Keratinocyte (primary cell): ENCODE data around the gene MYH9. TPM values are rescaled to one million over a fixed set of nuclear protein-coding genes. Genes with fewer than 3 reads are reported as not detected.

ENCODE experiments used
- DNase-seq: peaks from one replicate; pipeline ENCODE4 v3.0.0-alpha.2; 2011; ENCODE audit warnings: low read depth, missing footprints, low spot score
- FAIRE-seq: peaks from 2 replicates; lab custom pipeline; 2011; peaks lifted over from hg19 to GRCh38; lab: Jason Lieb, UNC
- H2AFZ ChIP-seq: 2 replicates; pipeline ENCODE4 v1.6.0; 2012; ENCODE audit warnings: low read length, control low read depth, inconsistent platforms; ENCODE audit not compliant: control insufficient read depth
- H3K27ac ChIP-seq: 2 replicates; pipeline ENCODE4 v1.5.1; 2011; ENCODE audit warnings: low read length; ENCODE audit not compliant: control insufficient read depth, insufficient read depth
- H3K27me3 ChIP-seq: 3 replicates; pipeline ENCODE4 v1.6.0; 2011; ENCODE audit warnings: low read length; ENCODE audit not compliant: control insufficient read depth, insufficient read depth; ENCODE audit errors: extremely low read depth
- H3K36me3 ChIP-seq, 2 experiments: 2 replicates in 1 of 2; 3 replicates in 1 of 2; pipeline ENCODE4 v1.5.1; 2011; ENCODE audit warnings: low read length in 2 of 2, mild to moderate bottlenecking in 1 of 2; ENCODE audit not compliant: control insufficient read depth in 2 of 2, insufficient read depth in 2 of 2; ENCODE audit errors: extremely low read depth in 1 of 2
- H3K4me1 ChIP-seq: 3 replicates; pipeline ENCODE4 v1.5.1; 2011; ENCODE audit warnings: low read length; ENCODE audit not compliant: control insufficient read depth, insufficient read depth; ENCODE audit errors: extremely low read depth
- H3K4me2 ChIP-seq: 3 replicates; pipeline ENCODE4 v1.6.0; 2011; ENCODE audit warnings: low read depth, low read length; ENCODE audit not compliant: control insufficient read depth, insufficient read depth; ENCODE audit errors: extremely low read depth
- H3K4me3 ChIP-seq, 3 experiments: fragments of 200-600 bp in 1 of 3; sonication (generic) in 1 of 3; 2 replicates in 2 of 3; 3 replicates in 1 of 3; pipeline ENCODE4 v1.5.1; 2011 to 2016; ENCODE audit warnings: low read length in 3 of 3, mild to moderate bottlenecking in 3 of 3, control low read depth in 2 of 3, inconsistent platforms in 1 of 3, low read depth in 1 of 3, mixed read lengths in 1 of 3, mixed run types in 1 of 3, moderate library complexity in 1 of 3; ENCODE audit not compliant: control insufficient read depth in 2 of 3, insufficient read depth in 2 of 3; ENCODE audit errors: extremely low read depth in 1 of 3
- H3K79me2 ChIP-seq: 2 replicates; pipeline ENCODE4 v1.6.0; 2012; ENCODE audit warnings: low read length; ENCODE audit not compliant: control insufficient read depth, insufficient read depth
- H3K9ac ChIP-seq: 3 replicates; pipeline ENCODE4 v1.6.0; 2011; ENCODE audit warnings: low read length; ENCODE audit not compliant: control insufficient read depth, insufficient read depth; ENCODE audit errors: extremely low read depth
- H3K9me1 ChIP-seq: 3 replicates; pipeline ENCODE4 v1.6.0; 2011; ENCODE audit warnings: low read length; ENCODE audit not compliant: control insufficient read depth, insufficient read depth; ENCODE audit errors: extremely low read depth
- H3K9me3 ChIP-seq: 2 replicates; pipeline ENCODE4 v1.5.1; 2012; ENCODE audit warnings: low read depth, low read length; ENCODE audit not compliant: control insufficient read depth
- H4K20me1 ChIP-seq: 3 replicates; pipeline ENCODE4 v1.6.0; 2011; ENCODE audit warnings: low read length; ENCODE audit not compliant: control insufficient read depth, insufficient read depth; ENCODE audit errors: extremely low read depth
- CTCF ChIP-seq, 3 experiments: IDR thresholded peaks in 1 of 3; conservative IDR thresholded peaks in 1 of 3; optimal IDR thresholded peaks in 1 of 3; 2 replicates in 2 of 3; 3 replicates in 1 of 3; pipeline versions ENCODE3 to v1.5.1; 2011; ENCODE audit warnings: low read length in 3 of 3, mild to moderate bottlenecking in 3 of 3, moderate library complexity in 2 of 3, control low read depth in 1 of 3, inconsistent platforms in 1 of 3; ENCODE audit not compliant: insufficient read depth in 2 of 3; ENCODE audit errors: extremely low read depth in 1 of 3
- EZH2 ChIP-seq: IDR thresholded peaks from one replicate; pipeline ENCODE4 v1.6.1; 2012; ENCODE audit warnings: inconsistent platforms, mild to moderate bottlenecking, low read length, moderate library complexity
- dilution Hi-C: fragments of 300-500 bp; cut with MboI; formaldehyde crosslinking; loops from one replicate; pipeline ENCODE4 v1.7.0; 2020; ENCODE audit warnings: low sequenced_read_pairs; ENCODE audit not compliant: extremely low pct_ligation_motif_present
- polyA plus RNA-seq, 5 experiments: library from polyadenylated mRNA; depleted of rRNA in 3 of 5; stranded (reverse) in 3 of 5; stranded (forward) in 1 of 5; unstranded in 1 of 5; fragments of >200 nt; gene quantifications; 1 replicate in 1 of 5; 2 replicates in 3 of 5; 3 replicates in 1 of 5; pipeline versions ENCODE4 v1.2.1 to v1.2.3, GENCODE V29; 2011 to 2012; ENCODE audit warnings: missing spikeins in 2 of 5, low read depth in 1 of 5, low replicate concordance in 1 of 5

Gene MYH9
- polyA plus RNA-seq, 1 donor (not counting 4 experiments of a cell fraction or from before 2014, with no cell fraction given): 351 TPM

GRCh38 chr22:36343720-36344105 is 44.1 kb downstream of the MYH9 start:
- no peak for FAIRE-seq
- peaks cover 52% of the 10 kb centered on the region for H3K4me1 ChIP-seq
- peaks cover 3% of the 10 kb centered on the region for H3K9me1 ChIP-seq
- H3K36me3 ChIP-seq: peaks cover 56 to 69% of the 10 kb centered on the region in 2 experiments
- peaks cover 96% of the 10 kb centered on the region for H3K79me2 ChIP-seq
- no peak for DNase-seq
- H3K4me2 ChIP-seq: no peak overlapping the region
- no peak overlapping the region for H2AFZ ChIP-seq
- peak overlapping the region; percentile 33 for H3K27ac ChIP-seq
- no peak for TF ChIP-seq CTCF (optimal IDR thresholded peaks at IDR 0.05 in 1 of 3, IDR thresholded peaks at IDR 0.05 in 1 of 3, conservative IDR thresholded peaks at IDR 0.05 in 1 of 3; ENCODE audit: extremely low read depth in 1 of 3, insufficient read depth in 2 of 3, low read length in 3 of 3)
- TF ChIP-seq EZH2: no peak
- peaks cover 77% of the 10 kb centered on the region for H4K20me1 ChIP-seq
- dilution Hi-C loops: no loop called here
- no peaks in the 10 kb centered on the region for H3K27me3 ChIP-seq
- H3K4me3 ChIP-seq: no peak overlapping the region
- no peak overlapping the region for H3K9ac ChIP-seq
- no peaks in the 10 kb centered on the region for H3K9me3 ChIP-seq

- Histone ChIP-seq H3K36me3 (peaks cover 55 to 69% of the 10 kb centered on the region in 2 experiments), H3K4me1 (peaks cover 55% of the 10 kb centered on the region), H3K27me3 (no peaks in the 10 kb centered on the region), H4K20me1 (peaks cover 76% of the 10 kb centered on the region), H3K27ac (peak overlapping the region; percentile 33), H3K9ac (no peak overlapping the region), H3K9me1 (peaks cover 5% of the 10 kb centered on the region), H2AFZ (no peak overlapping the region), H3K4me2 (no peak overlapping the region), H3K79me2 (peaks cover 94% of the 10 kb centered on the region), H3K9me3 (no peaks in the 10 kb centered on the region), H3K4me3 (no peak overlapping the region)
- TF ChIP-seq CTCF (optimal IDR thresholded peaks at IDR 0.05 in 1 of 3, IDR thresholded peaks at IDR 0.05 in 1 of 3, conservative IDR thresholded peaks at IDR 0.05 in 1 of 3; ENCODE audit: extremely low read depth in 1 of 3, insufficient read depth in 2 of 3, low read length in 3 of 3) (no peak), EZH2 (no peak)
- DNase-seq (no peak), FAIRE-seq (no peak)
- dilution Hi-C loops: no loop called here
Measured at GRCh38 chr22:36343070-36343719, 44.6 kb downstream of the MYH9 start.
